Liver (tissue), 9 donors: Measurements from ENCODE around the gene ZFYVE9. TPM values are rescaled to one million over a fixed set of nuclear protein-coding genes. Genes with fewer than 3 reads are reported as not detected.

Source experiments
- DNase-seq: peaks from one replicate; pipeline ENCODE4 v3.0.0-alpha.2; 2017; ENCODE audit warnings: low spot score
- H3K27ac ChIP-seq, 2 donors: one replicate each; pipeline ENCODE4 v1.7.0; 2013; ENCODE audit warnings: inconsistent platforms in 2 of 2, low read length in 2 of 2, control low read depth in 1 of 2, low read depth in 1 of 2, mild to moderate bottlenecking in 1 of 2
- H3K27me3 ChIP-seq, 4 donors: one replicate each; pipeline versions ENCODE4 v1.6.1 to v1.7.0; 2013; ENCODE audit warnings: low read length in 3 of 4, inconsistent platforms in 1 of 4, mild to moderate bottlenecking in 1 of 4, moderate library complexity in 1 of 4; ENCODE audit not compliant: control insufficient read depth in 4 of 4, insufficient read depth in 4 of 4
- H3K36me3 ChIP-seq, 4 donors: one replicate each; pipeline versions ENCODE4 v1.6.1 to v1.7.0; 2013; ENCODE audit warnings: low read length in 3 of 4, mild to moderate bottlenecking in 3 of 4, low read depth in 1 of 4, moderate library complexity in 1 of 4; ENCODE audit not compliant: control insufficient read depth in 4 of 4, insufficient read depth in 3 of 4
- H3K4me1 ChIP-seq, 4 donors: one replicate each; pipeline versions ENCODE4 v1.6.1 to v1.7.0; 2013; ENCODE audit warnings: low read length in 3 of 4, mild to moderate bottlenecking in 3 of 4, moderate library complexity in 1 of 4; ENCODE audit not compliant: control insufficient read depth in 4 of 4, insufficient read depth in 4 of 4
- H3K4me3 ChIP-seq, 3 donors: one replicate each; pipeline versions ENCODE4 v1.6.1 to v1.7.0; 2013; ENCODE audit warnings: low read length in 3 of 3, control low read depth in 1 of 3, low read depth in 1 of 3, mild to moderate bottlenecking in 1 of 3
- H3K9ac ChIP-seq, 2 donors: one replicate each; pipeline ENCODE4 v1.7.0; 2013; ENCODE audit warnings: low read length in 2 of 2, mild to moderate bottlenecking in 2 of 2, moderate library complexity in 2 of 2, control low read depth in 1 of 2, low read depth in 1 of 2
- H3K9me3 ChIP-seq, 4 donors: one replicate each; pipeline versions ENCODE4 v1.6.1 to v1.7.0; 2013; ENCODE audit warnings: low read length in 3 of 4; ENCODE audit not compliant: control insufficient read depth in 4 of 4
- ATF3 ChIP-seq: IDR thresholded peaks from 2 replicates; pipeline ENCODE4 v1.6.1; 2016; ENCODE audit warnings: antibody characterized with exemption
- CTCF ChIP-seq: fragments of 150-350 bp; IDR thresholded peaks from 2 replicates; pipeline ENCODE4 v1.5.1; 2017; ENCODE audit warnings: improper control_type of control experiment, low read depth, low read length; ENCODE audit not compliant: missing input control
- EGR1 ChIP-seq, 2 donors: IDR thresholded peaks; 2 replicates each; pipeline ENCODE4 v1.6.1; 2016 to 2018; ENCODE audit warnings: antibody characterized with exemption in 2 of 2, low read depth in 2 of 2
- FOXA1 ChIP-seq: IDR thresholded peaks from 2 replicates; pipeline ENCODE4 v1.6.1; 2016; ENCODE audit warnings: antibody characterized with exemption
- FOXA2 ChIP-seq: IDR thresholded peaks from 2 replicates; pipeline ENCODE4 v1.6.1; 2016; ENCODE audit warnings: antibody characterized with exemption
- GABPA ChIP-seq, 2 donors: IDR thresholded peaks in 1 of 2; conservative IDR thresholded peaks in 1 of 2; 2 replicates each; pipeline ENCODE4 v1.6.1; 2016; ENCODE audit warnings: antibody characterized with exemption in 2 of 2, mild to moderate bottlenecking in 1 of 2, moderate library complexity in 1 of 2
- HNF4A ChIP-seq, 2 donors: conservative IDR thresholded peaks; 2 replicates each; pipeline ENCODE4 v1.6.1; 2016; ENCODE audit warnings: antibody characterized with exemption in 2 of 2, mild to moderate bottlenecking in 2 of 2
- HNF4G ChIP-seq: IDR thresholded peaks from 2 replicates; pipeline ENCODE4 v1.6.1; 2016; ENCODE audit warnings: antibody characterized with exemption
- JUND ChIP-seq, 2 donors: IDR thresholded peaks; 2 replicates each; pipeline ENCODE4 v1.6.1; 2016; ENCODE audit warnings: antibody characterized with exemption in 2 of 2
- MAX ChIP-seq: IDR thresholded peaks from 2 replicates; pipeline ENCODE4 v1.6.1; 2016; ENCODE audit warnings: antibody characterized with exemption
- NR2F2 ChIP-seq: IDR thresholded peaks from 2 replicates; pipeline ENCODE4 v1.6.1; 2016; ENCODE audit warnings: antibody characterized with exemption
- RAD21 ChIP-seq, 2 donors: IDR thresholded peaks; 2 replicates each; pipeline ENCODE4 v1.6.1; 2016; ENCODE audit warnings: antibody characterized with exemption in 2 of 2, mild to moderate bottlenecking in 2 of 2
- REST ChIP-seq: IDR thresholded peaks from 2 replicates; pipeline ENCODE4 v1.6.1; 2016; ENCODE audit warnings: antibody characterized with exemption, mild to moderate bottlenecking
- RXRA ChIP-seq, 2 donors: IDR thresholded peaks; 2 replicates each; pipeline ENCODE4 v1.6.1; 2017 to 2018; ENCODE audit warnings: antibody characterized with exemption in 2 of 2, mild to moderate bottlenecking in 1 of 2
- SP1 ChIP-seq: IDR thresholded peaks from 2 replicates; pipeline ENCODE4 v1.6.1; 2018; ENCODE audit warnings: antibody characterized with exemption, mild to moderate bottlenecking
- TAF1 ChIP-seq: conservative IDR thresholded peaks from 2 replicates; pipeline ENCODE4 v1.6.1; 2016; ENCODE audit warnings: antibody characterized with exemption, mild to moderate bottlenecking
- YY1 ChIP-seq: IDR thresholded peaks from 2 replicates; pipeline ENCODE4 v1.6.1; 2016; ENCODE audit warnings: antibody characterized with exemption, mild to moderate bottlenecking
- ZBTB33 ChIP-seq: IDR thresholded peaks from 2 replicates; pipeline ENCODE4 v1.6.1; 2016; ENCODE audit warnings: antibody characterized with exemption
- WGBS: extraction: QIAGEN DNeasy Blood & Tissue Kit; methylation state at CpG from one replicate; pipeline ENCODE4 v1.1.7; 2013; 5-methylcytosine and 5-hydroxymethylcytosine counted together
- polyA plus RNA-seq, 2 donors: library from polyadenylated mRNA; stranded (reverse) in 1 of 2; unstranded in 1 of 2; fragments of 200-250 nt in 1 of 2; fragments of >200 nt in 1 of 2; fragmentation: Nextera tagmentation in 1 of 2; extraction: Ambion mirVana in 1 of 2; gene quantifications; one replicate each; pipeline versions ENCODE4 v1.2.1 to v1.2.3, GENCODE V29; 2013 to 2015
- total RNA-seq, 2 donors: library from RNA; depleted of rRNA; stranded (reverse); fragments of >200 nt; gene quantifications; one replicate each; pipeline ENCODE4 v1.2.3, GENCODE V29; 2014
- donor health status: healthy.
- donor health status: healthy.
- donor health status: healthy.
- donor health status: healthy.
- donor health status: healthy.

ZFYVE9 gene
- total and polyA plus RNA-seq, 4 donors = 3.8 to 20.9 (median 7.7) TPM

GRCh38 chr1:52193985-52194384 lies 52.1 kb downstream of the ZFYVE9 start:
- Histone ChIP-seq H3K36me3 (no peaks in the 10 kb centered on the region), H3K27me3 (no peaks in the 10 kb centered on the region), H3K9ac (no peak overlapping the region), H3K27ac (no peak overlapping the region), H3K4me1 (no peaks in the 10 kb centered on the region), H3K4me3 (no peak overlapping the region), H3K9me3 (no peaks in the 10 kb centered on the region)
- TF ChIP-seq NR2F2 = no peak
- no peak for DNase-seq
- 82% methylated on average over 7 of the region's 7 CpGs for WGBS

- H3K4me1 ChIP-seq = no peaks in the 10 kb centered on the region
- 93% methylated on average over 1 of the region's 1 CpG for WGBS
Measured at GRCh38 chr1:52195161-52195560, 53.3 kb downstream of the ZFYVE9 start.

More at GRCh38 chr1:52195161-52195560, 53.3 kb downstream of the ZFYVE9 start:
- Histone ChIP-seq H3K36me3 (no peaks in the 10 kb centered on the region), H3K9ac (no peak overlapping the region), H3K4me3 (no peak overlapping the region), H3K9me3 (no peaks in the 10 kb centered on the region), H3K27ac (no peak overlapping the region), H3K27me3 (no peaks in the 10 kb centered on the region)
- no peak for DNase-seq
- TF ChIP-seq CTCF (no peak), MAX (no peak), HNF4A (conservative IDR thresholded peaks at IDR 0.05) (no peak), REST (no peak), TAF1 (no peak), SP1 (no peak), FOXA2 (no peak), GABPA (IDR thresholded peaks at IDR 0.05 in 1 of 2, conservative IDR thresholded peaks at IDR 0.05 in 1 of 2) (no peak), ATF3 (no peak), RXRA (IDR thresholded peaks at IDR 0.05) (no peak), NR2F2 (no peak), ZBTB33 (no peak), FOXA1 (no peak), RAD21 (IDR thresholded peaks at IDR 0.05) (no peak), EGR1 (IDR thresholded peaks at IDR 0.05; ENCODE audit: low read depth in 2 of 2) (no peak), YY1 (no peak), HNF4G (no peak), JUND (IDR thresholded peaks at IDR 0.05) (no peak)
